Measurements from ENCODE around the gene C1orf174.

- TF ChIP-seq CTCF (IDR thresholded peaks at IDR 0.05), result no peak
- TF ChIP-seq POLR2A (IDR thresholded peaks at IDR 0.05), result no peak
Measured at GRCh38 chr1:3912809-3913685, 13.0 kb upstream of the C1orf174 start.
